Measurements from ENCODE around the gene UBTD2.

- TF ChIP-seq, protein P1, sequence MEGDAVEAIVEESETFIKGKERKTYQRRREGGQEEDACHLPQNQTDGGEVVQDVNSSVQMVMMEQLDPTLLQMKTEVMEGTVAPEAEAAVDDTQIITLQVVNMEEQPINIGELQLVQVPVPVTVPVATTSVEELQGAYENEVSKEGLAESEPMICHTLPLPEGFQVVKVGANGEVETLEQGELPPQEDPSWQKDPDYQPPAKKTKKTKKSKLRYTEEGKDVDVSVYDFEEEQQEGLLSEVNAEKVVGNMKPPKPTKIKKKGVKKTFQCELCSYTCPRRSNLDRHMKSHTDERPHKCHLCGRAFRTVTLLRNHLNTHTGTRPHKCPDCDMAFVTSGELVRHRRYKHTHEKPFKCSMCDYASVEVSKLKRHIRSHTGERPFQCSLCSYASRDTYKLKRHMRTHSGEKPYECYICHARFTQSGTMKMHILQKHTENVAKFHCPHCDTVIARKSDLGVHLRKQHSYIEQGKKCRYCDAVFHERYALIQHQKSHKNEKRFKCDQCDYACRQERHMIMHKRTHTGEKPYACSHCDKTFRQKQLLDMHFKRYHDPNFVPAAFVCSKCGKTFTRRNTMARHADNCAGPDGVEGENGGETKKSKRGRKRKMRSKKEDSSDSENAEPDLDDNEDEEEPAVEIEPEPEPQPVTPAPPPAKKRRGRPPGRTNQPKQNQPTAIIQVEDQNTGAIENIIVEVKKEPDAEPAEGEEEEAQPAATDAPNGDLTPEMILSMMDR (IDR thresholded peaks at IDR 0.05; ENCODE audit: borderline replicate concordance, extremely low read depth, low read length, poor library complexity, severe bottlenecking) = no peak
- TF ChIP-seq EZH2 (IDR thresholded peaks at IDR 0.05; ENCODE audit: borderline replicate concordance, low read depth, low read length, severe bottlenecking) = no peak
Observed at GRCh38 chr5:172178991-172179989, 104.3 kb downstream of the UBTD2 start.
